SKM-1 (cell line): Measurements from ENCODE around the gene ALDH1A2.
"Not testable (repeated sequence)": the region's sequence is repeated elsewhere in the genome, so short reads cannot be mapped to it uniquely, and the experiment has no call there.

Experiments used
- DNase-seq: peaks from one replicate; lab custom pipeline; 2025; ENCODE audit not compliant: unreplicated experiment; lab: John Stamatoyannopoulos, UW

ALDH1A2 gene

GRCh38 chr15:58069008-58069407 is 3.5 kb upstream of the ALDH1A2 start:
- no peak for DNase-seq

- peak; percentile 9 for DNase-seq
Observed at GRCh38 chr15:58066042-58066867, 744 bp upstream of the ALDH1A2 start.

GRCh38 chr15:58064980-58065444 is 499 bp downstream of the ALDH1A2 start:
- no peak for DNase-seq

- no peak for DNase-seq
Observed at GRCh38 chr15:58064082-58064979, 1.2 kb downstream of the ALDH1A2 start.

- no peak for DNase-seq
Observed at GRCh38 chr15:58063614-58064013, 1.9 kb downstream of the ALDH1A2 start.

GRCh38 chr15:58062983-58063382 is 2.5 kb downstream of the ALDH1A2 start:
- DNase-seq, result no peak

- DNase-seq, result no peak
Observed at GRCh38 chr15:58062175-58062574, 3.3 kb downstream of the ALDH1A2 start.

GRCh38 chr15:58060575-58060974 is 4.9 kb downstream of the ALDH1A2 start:
- no peak for DNase-seq

GRCh38 chr15:58058729-58059128 is 6.8 kb downstream of the ALDH1A2 start:
- no peak for DNase-seq

GRCh38 chr15:58058073-58058472 is 7.4 kb downstream of the ALDH1A2 start:
- DNase-seq, result no peak

GRCh38 chr15:58057559-58057958 is 8.0 kb downstream of the ALDH1A2 start:
- DNase-seq, result no peak

GRCh38 chr15:58056015-58056414 is 9.5 kb downstream of the ALDH1A2 start:
- no peak for DNase-seq

GRCh38 chr15:58053315-58054153 is 12.0 kb downstream of the ALDH1A2 start:
- no peak for DNase-seq

GRCh38 chr15:58052334-58052733 is 13.2 kb downstream of the ALDH1A2 start:
- DNase-seq, result no peak

GRCh38 chr15:58049520-58050227 is 15.8 kb downstream of the ALDH1A2 start:
- no peak for DNase-seq

GRCh38 chr15:58048261-58048660 is 17.2 kb downstream of the ALDH1A2 start:
- DNase-seq, result no peak

GRCh38 chr15:58047149-58047548 is 18.4 kb downstream of the ALDH1A2 start:
- no peak for DNase-seq

GRCh38 chr15:58046467-58046866 is 19.0 kb downstream of the ALDH1A2 start:
- peak; percentile 2 for DNase-seq

GRCh38 chr15:58045376-58045775 is 20.1 kb downstream of the ALDH1A2 start:
- DNase-seq, result not testable (repeated sequence)

- no peak for DNase-seq
Observed at GRCh38 chr15:58044551-58044950, 21.0 kb downstream of the ALDH1A2 start.
